ENCODE results near the gene GRAMD1B. TPM values are rescaled to one million over a fixed set of nuclear protein-coding genes. Genes with fewer than 3 reads are reported as not detected.
A peak's percentile ranks its signal among the peaks of the same experiment; 100 is the strongest.
"Not testable (repeated sequence)": the region's sequence is repeated elsewhere in the genome, so short reads cannot be mapped to it uniquely, and the experiment has no call there.

GRAMD1B gene
- total RNA-seq, 4 donors from 2014 or later = 0.08 to 0.64 (median 0.42) TPM

- Histone ChIP-seq H3K27me3 (peaks cover 30% of the 10 kb centered on the region), H3K27ac (peak overlapping the region; percentile 54)
- DNase-seq (ENCODE audit: low spot score in 2 of 2) = peak in 1 of 2 donors; percentile 71
Observed at GRCh38 chr11:123653827-123654565, 223.9 kb downstream of the GRAMD1B start.

GRCh38 chr11:123654566-123655081 is 224.6 kb downstream of the GRAMD1B start, which contains the start of gene SCN3B:
Gene SCN3B, minus strand, starts transcription at chr11:123654624. Its CDS starts 823 bp downstream, at chr11:123653801.
- TF ChIP-seq CTCF (IDR thresholded peaks at IDR 0.05) = no peak
- TF ChIP-seq POLR2AphosphoS5 (IDR thresholded peaks at IDR 0.05) = no peak
- TF ChIP-seq POLR2A (IDR thresholded peaks at IDR 0.05) = no peak
- no peak for TF ChIP-seq EP300 (IDR thresholded peaks at IDR 0.05)
- 2% methylated on average over 9 of the region's 44 CpGs for WGBS
- no peaks in the 10 kb centered on the region for H3K9me3 ChIP-seq

More at GRCh38 chr11:123653827-123654565, 223.9 kb downstream of the GRAMD1B start:
- TF ChIP-seq EP300 (IDR thresholded peaks at IDR 0.05) = no peak
- TF ChIP-seq POLR2AphosphoS5 (IDR thresholded peaks at IDR 0.05) = no peak
- no peak for TF ChIP-seq CTCF (IDR thresholded peaks at IDR 0.05)
- no peak for TF ChIP-seq POLR2A (IDR thresholded peaks at IDR 0.05)
- 1% methylated on average over 17 of the region's 64 CpGs for WGBS
- Histone ChIP-seq H3K4me3 (peak overlapping the region; percentile 67), H3K4me1 (peaks cover 19% of the 10 kb centered on the region), H3K36me3 (no peaks in the 10 kb centered on the region), H3K9me3 (no peaks in the 10 kb centered on the region)

GRCh38 chr11:123659311-123659710 is 229.2 kb downstream of the GRAMD1B start:
- H3K27ac ChIP-seq = no peak overlapping the region
- TF ChIP-seq CTCF (IDR thresholded peaks at IDR 0.05) = no peak
- no peak for TF ChIP-seq POLR2AphosphoS5 (IDR thresholded peaks at IDR 0.05)
- TF ChIP-seq EP300 (IDR thresholded peaks at IDR 0.05) = no peak
- TF ChIP-seq POLR2A (IDR thresholded peaks at IDR 0.05) = no peak
- H3K36me3 ChIP-seq = no peaks in the 10 kb centered on the region
- H3K4me3 ChIP-seq = no peak overlapping the region
- no peak for DNase-seq (ENCODE audit: low spot score in 2 of 2)
- no peaks in the 10 kb centered on the region for H3K9me3 ChIP-seq
- WGBS = 56% methylated on average over 2 of the region's 2 CpGs
- H3K4me1 ChIP-seq = peaks cover 9% of the 10 kb centered on the region
- H3K27me3 ChIP-seq = peaks cover 3% of the 10 kb centered on the region

More at GRCh38 chr11:123654566-123655081, 224.6 kb downstream of the GRAMD1B start, which contains the start of gene SCN3B:
- H3K27me3 ChIP-seq = peaks cover 30% of the 10 kb centered on the region
- H3K4me1 ChIP-seq = peaks cover 19% of the 10 kb centered on the region
- H3K4me3 ChIP-seq = peak within 1 kb of the TSS; percentile 67
- no peaks in the 10 kb centered on the region for H3K36me3 ChIP-seq
- peak within 1 kb of the TSS; percentile 54 for H3K27ac ChIP-seq
- DNase-seq (ENCODE audit: low spot score in 2 of 2) = no peak

GRCh38 chr11:123659965-123660364 is 229.9 kb downstream of the GRAMD1B start:
- H3K4me1 ChIP-seq; H3K27ac ChIP-seq; H3K36me3 ChIP-seq; DNase-seq (ENCODE audit: low spot score in 2 of 2); H3K4me3 ChIP-seq; H3K27me3 ChIP-seq; H3K9me3 ChIP-seq: not testable (repeated sequence)
- 36% methylated on average over 3 of the region's 3 CpGs for WGBS

GRCh38 chr11:123665306-123665705 is 235.2 kb downstream of the GRAMD1B start:
- H3K4me3 ChIP-seq = no peak overlapping the region
- H3K27me3 ChIP-seq = no peaks in the 10 kb centered on the region
- DNase-seq (ENCODE audit: low spot score in 2 of 2) = no peak
- TF ChIP-seq POLR2AphosphoS5 (IDR thresholded peaks at IDR 0.05) (no peak), POLR2A (IDR thresholded peaks at IDR 0.05) (no peak), EP300 (IDR thresholded peaks at IDR 0.05) (no peak), CTCF (IDR thresholded peaks at IDR 0.05) (no peak)
- H3K27ac ChIP-seq = no peak overlapping the region
- H3K4me1 ChIP-seq = no peaks in the 10 kb centered on the region
- no peaks in the 10 kb centered on the region for H3K36me3 ChIP-seq
- H3K9me3 ChIP-seq = no peaks in the 10 kb centered on the region
- 65% methylated on average over 1 of the region's 1 CpG for WGBS

All from suprapubic skin (tissue), 4 donors.